ENCODE results near the gene UBAC2.
A peak's percentile ranks its signal among the peaks of the same experiment; 100 is the strongest.

Gene UBAC2

DNA sequence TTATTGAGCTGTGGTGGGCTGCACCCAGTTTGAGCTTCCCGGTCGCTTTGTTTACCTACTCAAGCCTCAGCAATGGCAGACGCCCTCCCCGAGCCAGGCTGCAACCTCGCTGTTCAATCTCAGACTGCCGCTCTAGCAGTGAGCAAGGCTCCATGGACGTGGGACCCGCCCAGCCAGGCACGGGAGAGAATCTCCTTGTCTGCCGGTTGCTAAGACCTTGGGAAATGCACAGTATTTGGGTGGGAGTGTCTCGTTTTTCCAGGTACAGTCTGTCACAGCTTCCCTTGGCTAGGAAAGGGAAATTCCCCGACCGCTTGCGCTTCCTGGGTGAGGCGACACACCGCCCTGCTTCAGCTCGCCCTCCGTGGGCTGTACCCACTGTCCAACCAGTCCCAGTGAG, 27.7 kb upstream of the UBAC2 start:
- TF ChIP-seq, protein P1, sequence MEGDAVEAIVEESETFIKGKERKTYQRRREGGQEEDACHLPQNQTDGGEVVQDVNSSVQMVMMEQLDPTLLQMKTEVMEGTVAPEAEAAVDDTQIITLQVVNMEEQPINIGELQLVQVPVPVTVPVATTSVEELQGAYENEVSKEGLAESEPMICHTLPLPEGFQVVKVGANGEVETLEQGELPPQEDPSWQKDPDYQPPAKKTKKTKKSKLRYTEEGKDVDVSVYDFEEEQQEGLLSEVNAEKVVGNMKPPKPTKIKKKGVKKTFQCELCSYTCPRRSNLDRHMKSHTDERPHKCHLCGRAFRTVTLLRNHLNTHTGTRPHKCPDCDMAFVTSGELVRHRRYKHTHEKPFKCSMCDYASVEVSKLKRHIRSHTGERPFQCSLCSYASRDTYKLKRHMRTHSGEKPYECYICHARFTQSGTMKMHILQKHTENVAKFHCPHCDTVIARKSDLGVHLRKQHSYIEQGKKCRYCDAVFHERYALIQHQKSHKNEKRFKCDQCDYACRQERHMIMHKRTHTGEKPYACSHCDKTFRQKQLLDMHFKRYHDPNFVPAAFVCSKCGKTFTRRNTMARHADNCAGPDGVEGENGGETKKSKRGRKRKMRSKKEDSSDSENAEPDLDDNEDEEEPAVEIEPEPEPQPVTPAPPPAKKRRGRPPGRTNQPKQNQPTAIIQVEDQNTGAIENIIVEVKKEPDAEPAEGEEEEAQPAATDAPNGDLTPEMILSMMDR (IDR thresholded peaks at IDR 0.05; ENCODE audit: low read length, missing control alignments) = no peak

GRCh38 chr13:99173606-99174005, 27.0 kb upstream of the UBAC2 start:
- H3K4me3 ChIP-seq (replicated peaks; ENCODE audit: low read depth, low read length) = no peak overlapping the region
- TF ChIP-seq, protein P1 (IDR thresholded peaks at IDR 0.05; ENCODE audit: low read length, missing control alignments) = no peak
- no peak for DNase-seq (ENCODE audit: low read depth)

More for the DNA sequence above, 27.7 kb upstream of the UBAC2 start:
- H3K4me3 ChIP-seq (replicated peaks; ENCODE audit: low read depth, low read length) = no peak overlapping the region
- no peak for DNase-seq (ENCODE audit: low read depth)

DNA sequence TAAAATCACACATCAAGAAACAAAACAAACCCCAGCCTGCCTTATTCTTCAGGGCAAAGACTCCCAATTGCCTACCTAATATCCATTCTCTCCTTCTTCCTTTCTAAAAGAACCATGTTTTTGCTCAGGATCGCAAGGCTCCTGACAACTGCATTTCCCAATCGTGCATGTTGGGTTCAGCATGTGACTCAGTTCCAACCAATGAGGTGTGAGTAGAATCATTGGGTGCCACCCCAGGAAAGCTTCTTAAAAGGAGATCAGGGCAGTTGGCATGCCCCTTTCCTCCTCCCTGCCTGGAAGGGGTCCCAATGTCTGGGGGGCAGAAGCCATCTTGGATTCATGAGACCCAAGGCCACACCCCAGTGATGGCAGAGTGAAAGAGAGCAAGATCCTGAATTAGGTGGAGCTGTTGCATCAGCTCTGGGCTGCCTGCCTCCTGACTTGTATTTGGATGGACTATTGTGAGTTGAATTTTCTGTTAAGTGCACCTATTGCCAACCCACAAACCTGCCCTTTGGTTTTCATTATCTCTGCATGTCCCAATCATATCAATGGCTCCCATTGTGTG, 26.0 kb upstream of the UBAC2 start:
- TF ChIP-seq, protein P1 (IDR thresholded peaks at IDR 0.05; ENCODE audit: low read length, missing control alignments) = no peak
- no peak overlapping the region for H3K4me3 ChIP-seq (replicated peaks; ENCODE audit: low read depth, low read length)
- no peak for DNase-seq (ENCODE audit: low read depth)

- TF ChIP-seq, protein P1 (IDR thresholded peaks at IDR 0.05; ENCODE audit: low read length, missing control alignments) = peak; percentile 95
- DNase-seq (ENCODE audit: low read depth) = peak; percentile 67
- no peak overlapping the region for H3K4me3 ChIP-seq (replicated peaks; ENCODE audit: low read depth, low read length)
These were observed 24.1 kb upstream of the UBAC2 start for GRCh38 chr13:99176309-99177276.

GRCh38 chr13:99178636-99179035, 22.0 kb upstream of the UBAC2 start:
- peak; percentile 26 for DNase-seq (ENCODE audit: low read depth)
- H3K4me3 ChIP-seq (replicated peaks; ENCODE audit: low read depth, low read length) = no peak overlapping the region
- TF ChIP-seq, protein P1 (IDR thresholded peaks at IDR 0.05; ENCODE audit: low read length, missing control alignments) = no peak

DNA sequence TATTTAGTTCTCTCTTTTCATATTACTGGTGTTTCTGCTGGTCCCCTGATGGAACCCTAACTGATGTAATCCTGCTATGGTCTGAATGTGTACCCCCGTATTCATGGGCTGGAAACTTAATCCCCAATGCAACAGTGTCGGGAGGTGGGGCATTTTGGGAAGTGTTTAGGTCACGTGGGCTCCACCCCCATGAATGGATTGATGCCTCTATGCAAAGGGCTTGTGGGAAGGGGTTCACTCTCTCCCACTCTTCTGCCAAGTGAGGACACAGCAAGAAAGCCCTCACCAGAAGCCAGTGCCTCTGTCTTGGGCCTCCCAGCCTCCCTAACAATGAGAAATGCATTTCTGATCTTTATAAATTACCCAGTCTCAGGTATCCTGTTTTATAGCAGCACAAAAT, 21.2 kb upstream of the UBAC2 start:
- TF ChIP-seq, protein P1 (IDR thresholded peaks at IDR 0.05; ENCODE audit: low read length, missing control alignments) = no peak
- no peak overlapping the region for H3K4me3 ChIP-seq (replicated peaks; ENCODE audit: low read depth, low read length)

More for the DNA sequence above, 21.2 kb upstream of the UBAC2 start:
- no peak for DNase-seq (ENCODE audit: low read depth)
